NCI-H748 (cell line): ENCODE results near the gene MS4A15.
A peak's percentile ranks its signal among the peaks of the same experiment; 100 is the strongest.
"Not testable (repeated sequence)": the region's sequence is repeated elsewhere in the genome, so short reads cannot be mapped to it uniquely, and the experiment has no call there.

Experiments
- DNase-seq: peaks from one replicate; lab custom pipeline; 2025; ENCODE audit not compliant: unreplicated experiment; lab: John Stamatoyannopoulos, UW

MS4A15 gene

GRCh38 chr11:60753309-60753708 lies 3.4 kb upstream of the MS4A15 start:
- DNase-seq, result no peak

- DNase-seq, result no peak
These were observed 1.8 kb upstream of the MS4A15 start for GRCh38 chr11:60754887-60755286.

- DNase-seq, result no peak
These were observed 649 bp downstream of the MS4A15 start for GRCh38 chr11:60757231-60757800.

GRCh38 chr11:60758671-60759070 lies 2.0 kb downstream of the MS4A15 start:
- not testable (repeated sequence) for DNase-seq

- DNase-seq, result not testable (repeated sequence)
These were observed 3.0 kb downstream of the MS4A15 start for GRCh38 chr11:60759438-60760225.

GRCh38 chr11:60761436-60762190 lies 4.9 kb downstream of the MS4A15 start:
- DNase-seq, result peak; percentile 61

- DNase-seq, result peak; percentile 93
These were observed 6.4 kb downstream of the MS4A15 start for GRCh38 chr11:60762851-60763691.

- peak; percentile 83 for DNase-seq
These were observed 7.2 kb downstream of the MS4A15 start for GRCh38 chr11:60763692-60764369.

- peak; percentile 45 for DNase-seq
These were observed 8.2 kb downstream of the MS4A15 start for GRCh38 chr11:60764879-60765278.

- DNase-seq, result no peak
These were observed 8.7 kb downstream of the MS4A15 start for GRCh38 chr11:60765355-60765754.

- DNase-seq, result no peak
These were observed 9.9 kb downstream of the MS4A15 start for GRCh38 chr11:60766547-60766946.

GRCh38 chr11:60767388-60767811 lies 10.7 kb downstream of the MS4A15 start:
- no peak for DNase-seq

- no peak for DNase-seq
These were observed 11.5 kb downstream of the MS4A15 start for GRCh38 chr11:60768202-60768601.

- DNase-seq, result no peak
These were observed 12.6 kb downstream of the MS4A15 start for GRCh38 chr11:60769273-60769672.

- no peak for DNase-seq
These were observed 13.1 kb downstream of the MS4A15 start for GRCh38 chr11:60769811-60770210.

GRCh38 chr11:60771146-60771545 lies 14.5 kb downstream of the MS4A15 start:
- no peak for DNase-seq

GRCh38 chr11:60771879-60772525 lies 15.3 kb downstream of the MS4A15 start:
- DNase-seq, result no peak

GRCh38 chr11:60772666-60773065 lies 16.0 kb downstream of the MS4A15 start:
- DNase-seq, result no peak

GRCh38 chr11:60774726-60775125 lies 18.1 kb downstream of the MS4A15 start:
- DNase-seq, result no peak

GRCh38 chr11:60775420-60775961 lies 18.8 kb downstream of the MS4A15 start:
- DNase-seq, result peak; percentile 93
